ENCODE measurements around the gene IFT22. TPM values are rescaled to one million over a fixed set of nuclear protein-coding genes. Genes with fewer than 3 reads are reported as not detected.
A peak's percentile ranks its signal among the peaks of the same experiment; 100 is the strongest.

IFT22 gene
- total RNA-seq, 1 donor from 2014 or later = 16.2 TPM

DNA sequence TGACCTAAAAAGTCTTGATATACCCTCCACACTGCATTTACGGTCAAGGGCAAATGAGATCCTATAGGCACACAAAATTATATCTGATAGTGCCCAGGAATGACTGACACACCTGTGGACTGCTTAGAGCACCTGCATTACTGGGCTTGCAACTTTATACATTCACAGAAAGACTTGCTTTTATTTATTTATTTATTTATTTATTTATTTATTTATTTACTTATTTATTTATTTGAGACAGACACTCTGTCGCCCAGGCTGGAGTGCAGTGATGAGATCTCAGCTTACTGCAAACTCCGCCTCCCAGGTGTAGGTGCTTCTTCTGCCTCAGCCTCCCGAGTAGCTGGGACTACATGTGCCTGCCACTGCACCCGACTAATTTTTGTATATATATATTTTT lies 6.5 kb upstream of the IFT22 start:
- H3K36me3 ChIP-seq = no peaks in the 10 kb centered on the region
- intact Hi-C loops (cut with DNase I) = no loop called here
- DNase-seq = no peak
- peaks cover 10% of the 10 kb centered on the region for H3K27me3 ChIP-seq
- H3K9me3 ChIP-seq = no peaks in the 10 kb centered on the region
- no peak overlapping the region for H3K27ac ChIP-seq
- no peaks in the 10 kb centered on the region for H3K4me1 ChIP-seq
- H3K4me3 ChIP-seq = no peak overlapping the region
- TF ChIP-seq, protein P1, sequence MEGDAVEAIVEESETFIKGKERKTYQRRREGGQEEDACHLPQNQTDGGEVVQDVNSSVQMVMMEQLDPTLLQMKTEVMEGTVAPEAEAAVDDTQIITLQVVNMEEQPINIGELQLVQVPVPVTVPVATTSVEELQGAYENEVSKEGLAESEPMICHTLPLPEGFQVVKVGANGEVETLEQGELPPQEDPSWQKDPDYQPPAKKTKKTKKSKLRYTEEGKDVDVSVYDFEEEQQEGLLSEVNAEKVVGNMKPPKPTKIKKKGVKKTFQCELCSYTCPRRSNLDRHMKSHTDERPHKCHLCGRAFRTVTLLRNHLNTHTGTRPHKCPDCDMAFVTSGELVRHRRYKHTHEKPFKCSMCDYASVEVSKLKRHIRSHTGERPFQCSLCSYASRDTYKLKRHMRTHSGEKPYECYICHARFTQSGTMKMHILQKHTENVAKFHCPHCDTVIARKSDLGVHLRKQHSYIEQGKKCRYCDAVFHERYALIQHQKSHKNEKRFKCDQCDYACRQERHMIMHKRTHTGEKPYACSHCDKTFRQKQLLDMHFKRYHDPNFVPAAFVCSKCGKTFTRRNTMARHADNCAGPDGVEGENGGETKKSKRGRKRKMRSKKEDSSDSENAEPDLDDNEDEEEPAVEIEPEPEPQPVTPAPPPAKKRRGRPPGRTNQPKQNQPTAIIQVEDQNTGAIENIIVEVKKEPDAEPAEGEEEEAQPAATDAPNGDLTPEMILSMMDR (IDR thresholded peaks at IDR 0.05) = no peak
- ATAC-seq = no peak

GRCh38 chr7:101319401-101319800 lies 2.2 kb downstream of the IFT22 start:
- H3K4me3 ChIP-seq = no peak overlapping the region
- TF ChIP-seq, protein P1 (IDR thresholded peaks at IDR 0.05) = no peak

DNA sequence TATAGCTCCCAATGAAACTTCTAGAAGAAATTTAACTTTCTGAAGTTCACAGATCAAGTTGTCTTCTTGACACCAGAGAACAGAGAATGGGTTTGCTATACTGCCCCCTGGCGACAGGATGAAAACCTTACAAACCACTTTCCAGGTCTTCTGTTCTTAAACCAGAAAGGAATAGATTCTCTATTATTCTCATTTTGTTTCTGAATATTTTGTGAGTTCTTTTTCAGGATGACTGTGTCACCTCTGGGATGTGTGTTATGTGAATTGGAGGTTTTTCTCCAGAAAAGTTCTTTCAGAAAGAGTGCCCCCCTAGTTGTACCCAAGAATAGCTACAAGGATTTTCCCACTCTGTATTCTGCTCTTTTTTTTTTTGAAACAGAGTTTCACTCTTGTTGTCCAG lies 6.3 kb downstream of the IFT22 start:
- TF ChIP-seq, protein P1 (IDR thresholded peaks at IDR 0.05) = peak; percentile 70
- H3K27ac ChIP-seq = no peak overlapping the region
- H3K36me3 ChIP-seq = peaks cover 5% of the 10 kb centered on the region
- intact Hi-C loops (cut with DNase I) = no loop called here
- no peaks in the 10 kb centered on the region for H3K27me3 ChIP-seq
- DNase-seq (no peak), ATAC-seq (no peak)
- no peak overlapping the region for H3K4me3 ChIP-seq
- H3K9me3 ChIP-seq = no peaks in the 10 kb centered on the region
- no peaks in the 10 kb centered on the region for H3K4me1 ChIP-seq

More at GRCh38 chr7:101319401-101319800, 2.2 kb downstream of the IFT22 start:
- intact Hi-C loops (cut with DNase I) = no loop called here
- ATAC-seq (no peak), DNase-seq (no peak)
- Histone ChIP-seq H3K4me1 (peaks cover 6% of the 10 kb centered on the region), H3K27ac (no peak overlapping the region), H3K9me3 (no peaks in the 10 kb centered on the region), H3K27me3 (no peaks in the 10 kb centered on the region), H3K36me3 (peaks cover 5% of the 10 kb centered on the region)

GRCh38 chr7:101308245-101309085 lies 13.1 kb downstream of the IFT22 start:
- peak; percentile 90 for DNase-seq
- H3K4me3 ChIP-seq = peak overlapping the region; percentile 48

GRCh38 chr7:101306307-101306706 lies 15.3 kb downstream of the IFT22 start:
- Histone ChIP-seq H3K4me1 (peaks cover 3% of the 10 kb centered on the region), H3K4me3 (no peak overlapping the region), H3K9me3 (no peaks in the 10 kb centered on the region), H3K36me3 (no peaks in the 10 kb centered on the region), H3K27me3 (peaks cover 57% of the 10 kb centered on the region), H3K27ac (no peak overlapping the region)
- intact Hi-C loops (cut with DNase I) = no loop called here
- DNase-seq (no peak), ATAC-seq (no peak)
- TF ChIP-seq, protein P1 (IDR thresholded peaks at IDR 0.05) = no peak

More at GRCh38 chr7:101308245-101309085, 13.1 kb downstream of the IFT22 start:
- TF ChIP-seq, protein P1 (IDR thresholded peaks at IDR 0.05) = no peak
- Histone ChIP-seq H3K27me3 (peaks cover 36% of the 10 kb centered on the region), H3K36me3 (no peaks in the 10 kb centered on the region), H3K27ac (no peak overlapping the region), H3K9me3 (no peaks in the 10 kb centered on the region), H3K4me1 (peaks cover 3% of the 10 kb centered on the region)
- intact Hi-C loops (cut with DNase I) = no loop called here
- ATAC-seq = peak; percentile 96

Measured in upper lobe of right lung (tissue), 1 donor.